Measurements from ENCODE around the gene ST3GAL3.

DNA sequence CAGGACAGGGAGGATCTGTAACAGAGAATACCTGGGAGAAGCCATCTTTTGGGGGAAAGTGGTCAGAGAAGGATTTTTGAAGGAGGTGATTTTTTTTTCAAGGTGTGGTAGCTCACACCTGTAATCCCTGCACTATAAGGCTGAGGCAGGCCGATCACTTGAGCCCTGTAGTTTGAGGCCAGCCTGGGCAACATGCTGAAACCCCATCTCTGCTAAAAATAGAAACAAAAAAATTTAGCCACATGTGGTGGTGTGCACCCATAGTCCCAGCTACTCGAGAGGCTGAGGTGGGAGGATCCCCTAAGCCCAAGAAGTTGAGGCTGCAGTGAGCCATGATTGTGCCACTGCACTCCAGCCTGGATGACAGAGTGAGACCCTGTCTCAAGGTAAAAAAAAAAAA lies 158.9 kb downstream of the ST3GAL3 start:
- TF ChIP-seq, protein P1, sequence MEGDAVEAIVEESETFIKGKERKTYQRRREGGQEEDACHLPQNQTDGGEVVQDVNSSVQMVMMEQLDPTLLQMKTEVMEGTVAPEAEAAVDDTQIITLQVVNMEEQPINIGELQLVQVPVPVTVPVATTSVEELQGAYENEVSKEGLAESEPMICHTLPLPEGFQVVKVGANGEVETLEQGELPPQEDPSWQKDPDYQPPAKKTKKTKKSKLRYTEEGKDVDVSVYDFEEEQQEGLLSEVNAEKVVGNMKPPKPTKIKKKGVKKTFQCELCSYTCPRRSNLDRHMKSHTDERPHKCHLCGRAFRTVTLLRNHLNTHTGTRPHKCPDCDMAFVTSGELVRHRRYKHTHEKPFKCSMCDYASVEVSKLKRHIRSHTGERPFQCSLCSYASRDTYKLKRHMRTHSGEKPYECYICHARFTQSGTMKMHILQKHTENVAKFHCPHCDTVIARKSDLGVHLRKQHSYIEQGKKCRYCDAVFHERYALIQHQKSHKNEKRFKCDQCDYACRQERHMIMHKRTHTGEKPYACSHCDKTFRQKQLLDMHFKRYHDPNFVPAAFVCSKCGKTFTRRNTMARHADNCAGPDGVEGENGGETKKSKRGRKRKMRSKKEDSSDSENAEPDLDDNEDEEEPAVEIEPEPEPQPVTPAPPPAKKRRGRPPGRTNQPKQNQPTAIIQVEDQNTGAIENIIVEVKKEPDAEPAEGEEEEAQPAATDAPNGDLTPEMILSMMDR (IDR thresholded peaks at IDR 0.05) = no peak
- TF ChIP-seq POLR2A (IDR thresholded peaks at IDR 0.05) (no peak), POLR2AphosphoS5 (IDR thresholded peaks at IDR 0.05) (no peak), EP300 (IDR thresholded peaks at IDR 0.05) (no peak)
